Gastrocnemius medialis (tissue), 4 donors: Measurements from ENCODE around the gene HSPA12B. TPM values are rescaled to one million over a fixed set of nuclear protein-coding genes. Genes with fewer than 3 reads are reported as not detected.

ENCODE experiments used
- ATAC-seq, 2 donors: fragments of 150-250 bp; one replicate each; pipeline ENCODE4 v1.9.1; 2016
- DNase-seq, 2 donors: peaks; one replicate each; pipeline ENCODE4 v3.0.0-alpha.2; 2019
- H3K27ac ChIP-seq, 4 donors: fragments of 200-600 bp; sonication (generic); 1 replicate in 1 of 4; 2 replicates in 3 of 4; pipeline ENCODE4 v1.5.1; 2016 to 2018; ENCODE audit warnings: mild to moderate bottlenecking in 2 of 4, moderate library complexity in 1 of 4
- H3K27me3 ChIP-seq, 3 donors: fragments of 200-600 bp; sonication (generic) in 2 of 3; 1 replicate in 1 of 3; 2 replicates in 2 of 3; pipeline versions ENCODE4 v1.5.1 to v1.6.0; 2016 to 2019; ENCODE audit warnings: mild to moderate bottlenecking in 1 of 3, moderate library complexity in 1 of 3
- H3K36me3 ChIP-seq, 2 donors: fragments of 200-600 bp; sonication (generic) in 1 of 2; one replicate each; pipeline ENCODE4 v1.5.1; 2017 to 2018
- H3K4me1 ChIP-seq, 2 donors: fragments of 200-600 bp; sonication (generic) in 1 of 2; one replicate each; pipeline ENCODE4 v1.5.1; 2016 to 2017; ENCODE audit warnings: mild to moderate bottlenecking in 2 of 2
- H3K4me3 ChIP-seq, 4 donors: fragments of 200-600 bp; sonication (generic) in 3 of 4; 1 replicate in 1 of 4; 2 replicates in 3 of 4; pipeline ENCODE4 v1.5.1; 2016 to 2019; ENCODE audit warnings: mild to moderate bottlenecking in 2 of 4
- H3K9me3 ChIP-seq, 3 donors: fragments of 200-600 bp; sonication (generic) in 2 of 3; 1 replicate in 1 of 3; 2 replicates in 2 of 3; pipeline ENCODE4 v1.5.1; 2016 to 2019
- POLR2A ChIP-seq, 2 donors: fragments of 450-650 bp; IDR thresholded peaks; one replicate each; pipeline ENCODE4 v1.6.1; 2017; ENCODE audit warnings: antibody characterized with exemption in 2 of 2, mild to moderate bottlenecking in 2 of 2, moderate library complexity in 2 of 2
- in situ Hi-C, 4 donors: fragments of 200-750 bp; cut with MboI; loops; one replicate each; pipeline versions ENCODE4 v1.15.0 to v1.8.0; 2017; ENCODE audit warnings: low sequenced_read_pairs in 4 of 4
- intact Hi-C: fragments of 100-400 bp; cut with DNase I; formaldehyde crosslinking; loops from one replicate; pipeline ENCODE4 v1.15.1; 2023; ENCODE audit warnings: low total_unique reads
- total RNA-seq, 4 donors: library from RNA; depleted of rRNA; stranded (reverse); fragments of >200 nt; gene quantifications; one replicate each; pipeline versions ENCODE4 v1.1.0 to v1.2.3, GENCODE V29; 2016
- TF ChIP-seq, protein P1 (sequence below), 5 experiments: fragments of 450-650 bp in 3 of 5; fragments of 200-600 bp in 2 of 5; sonication (generic) in 2 of 5; IDR thresholded peaks in 4 of 5; conservative IDR thresholded peaks in 1 of 5; 1 replicate in 4 of 5; 2 replicates in 1 of 5; pipeline ENCODE4 v1.5.1; 2016 to 2019; ENCODE audit warnings: antibody characterized with exemption in 5 of 5, mild to moderate bottlenecking in 3 of 5, moderate library complexity in 3 of 5

Gene HSPA12B
- total RNA-seq, 4 donors from 2014 or later: 3.7 to 8.5 (median 5.8) TPM

DNA sequence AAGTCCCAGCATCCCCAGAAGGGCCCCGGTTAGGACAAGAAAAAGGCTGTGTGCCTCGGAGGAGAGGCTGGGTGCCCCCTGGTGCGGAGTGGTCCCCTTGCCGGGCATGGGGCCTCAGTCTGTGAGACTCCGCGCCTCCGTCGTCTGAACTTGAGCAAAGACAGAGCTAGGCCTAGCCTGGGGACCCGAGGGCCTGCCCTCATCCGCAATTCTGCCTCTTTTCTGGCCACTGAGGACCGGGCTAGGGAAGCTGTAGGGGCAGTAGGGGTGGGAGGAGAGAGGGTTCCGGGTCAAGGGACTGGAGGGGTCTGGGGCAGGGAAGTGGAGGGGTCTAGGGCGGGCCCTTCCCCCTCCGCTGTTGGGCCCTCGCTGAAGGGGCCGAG lies 550 bp upstream of the HSPA12B start:
- intact Hi-C loops (no loop called here), in situ Hi-C loops (no loop called here)
- DNase-seq (no peak), ATAC-seq (no peak)
- no peak for TF ChIP-seq POLR2A (IDR thresholded peaks at IDR 0.05)
- TF ChIP-seq, protein P1, sequence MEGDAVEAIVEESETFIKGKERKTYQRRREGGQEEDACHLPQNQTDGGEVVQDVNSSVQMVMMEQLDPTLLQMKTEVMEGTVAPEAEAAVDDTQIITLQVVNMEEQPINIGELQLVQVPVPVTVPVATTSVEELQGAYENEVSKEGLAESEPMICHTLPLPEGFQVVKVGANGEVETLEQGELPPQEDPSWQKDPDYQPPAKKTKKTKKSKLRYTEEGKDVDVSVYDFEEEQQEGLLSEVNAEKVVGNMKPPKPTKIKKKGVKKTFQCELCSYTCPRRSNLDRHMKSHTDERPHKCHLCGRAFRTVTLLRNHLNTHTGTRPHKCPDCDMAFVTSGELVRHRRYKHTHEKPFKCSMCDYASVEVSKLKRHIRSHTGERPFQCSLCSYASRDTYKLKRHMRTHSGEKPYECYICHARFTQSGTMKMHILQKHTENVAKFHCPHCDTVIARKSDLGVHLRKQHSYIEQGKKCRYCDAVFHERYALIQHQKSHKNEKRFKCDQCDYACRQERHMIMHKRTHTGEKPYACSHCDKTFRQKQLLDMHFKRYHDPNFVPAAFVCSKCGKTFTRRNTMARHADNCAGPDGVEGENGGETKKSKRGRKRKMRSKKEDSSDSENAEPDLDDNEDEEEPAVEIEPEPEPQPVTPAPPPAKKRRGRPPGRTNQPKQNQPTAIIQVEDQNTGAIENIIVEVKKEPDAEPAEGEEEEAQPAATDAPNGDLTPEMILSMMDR (IDR thresholded peaks at IDR 0.05 in 4 of 5, conservative IDR thresholded peaks at IDR 0.05 in 1 of 5): no peak
- Histone ChIP-seq H3K27me3 (peaks cover 0 to 7% (median 5%) of the 10 kb centered on the region in 3 donors), H3K4me1 (peaks cover 0 to 7% of the 10 kb centered on the region in 2 donors), H3K27ac (peak overlapping the region; percentile 53 to 68 (median 62)), H3K4me3 (no peak overlapping the region), H3K9me3 (no peaks in the 10 kb centered on the region), H3K36me3 (no peaks in the 10 kb centered on the region)

DNA sequence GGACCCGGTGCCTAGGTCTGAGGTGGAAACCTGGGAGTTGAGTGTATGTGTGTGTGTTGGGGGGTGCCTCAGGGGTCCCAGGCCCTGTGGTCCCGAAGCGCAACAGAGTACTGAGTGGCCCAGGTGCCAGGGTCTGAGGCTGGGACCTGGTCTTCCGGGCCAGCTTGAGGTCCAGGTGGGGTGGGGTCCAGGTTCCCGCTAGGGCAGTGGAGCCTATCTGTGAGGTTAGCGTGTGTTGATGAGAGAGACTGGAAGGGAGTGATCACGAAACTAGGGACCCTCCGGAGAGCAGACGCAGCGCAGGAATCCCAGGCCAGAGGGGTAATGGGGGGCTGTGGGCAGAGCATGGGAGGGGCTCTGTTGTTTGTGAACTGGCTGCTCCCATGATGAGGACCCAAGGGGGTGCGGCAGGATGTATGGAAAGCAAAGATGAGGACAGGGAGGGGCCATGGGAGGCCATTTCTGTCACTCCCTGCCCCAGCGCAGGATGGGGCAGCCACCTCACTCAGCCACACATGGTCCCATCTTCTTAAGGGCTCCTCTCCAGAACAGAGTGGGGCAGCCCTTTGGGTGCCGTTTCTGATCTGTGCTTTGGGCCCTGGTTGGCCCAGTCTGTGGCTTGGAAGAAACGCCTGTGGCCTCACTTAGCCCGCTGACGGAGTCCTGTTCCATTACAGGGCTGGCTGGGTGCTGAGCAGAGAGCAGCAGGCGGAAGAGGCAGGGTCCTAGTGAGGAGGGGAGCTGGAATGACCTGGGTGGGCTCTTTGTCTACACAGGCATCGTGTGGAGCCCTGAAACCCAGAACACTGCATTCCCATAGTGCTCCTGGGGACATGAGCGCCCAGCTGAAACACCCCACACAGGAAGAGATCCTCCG lies 872 bp downstream of the HSPA12B start:
- peak overlapping the region; percentile 42 to 72 (median 62) for H3K27ac ChIP-seq
- intact Hi-C loops: no loop called here
- TF ChIP-seq, protein P1 (IDR thresholded peaks at IDR 0.05 in 4 of 5, conservative IDR thresholded peaks at IDR 0.05 in 1 of 5): no peak
- TF ChIP-seq POLR2A (IDR thresholded peaks at IDR 0.05): no peak
- H3K4me1 ChIP-seq: no peaks in the 10 kb centered on the region
- peaks cover 0 to 5% (median 4%) of the 10 kb centered on the region in 3 donors for H3K27me3 ChIP-seq
- DNase-seq (no peak), ATAC-seq (no peak)
- H3K4me3 ChIP-seq: peak overlapping the region; percentile 42 to 58 (median 52)
- no peaks in the 10 kb centered on the region for H3K36me3 ChIP-seq
- H3K9me3 ChIP-seq: no peaks in the 10 kb centered on the region
- in situ Hi-C loops: no loop called here

DNA sequence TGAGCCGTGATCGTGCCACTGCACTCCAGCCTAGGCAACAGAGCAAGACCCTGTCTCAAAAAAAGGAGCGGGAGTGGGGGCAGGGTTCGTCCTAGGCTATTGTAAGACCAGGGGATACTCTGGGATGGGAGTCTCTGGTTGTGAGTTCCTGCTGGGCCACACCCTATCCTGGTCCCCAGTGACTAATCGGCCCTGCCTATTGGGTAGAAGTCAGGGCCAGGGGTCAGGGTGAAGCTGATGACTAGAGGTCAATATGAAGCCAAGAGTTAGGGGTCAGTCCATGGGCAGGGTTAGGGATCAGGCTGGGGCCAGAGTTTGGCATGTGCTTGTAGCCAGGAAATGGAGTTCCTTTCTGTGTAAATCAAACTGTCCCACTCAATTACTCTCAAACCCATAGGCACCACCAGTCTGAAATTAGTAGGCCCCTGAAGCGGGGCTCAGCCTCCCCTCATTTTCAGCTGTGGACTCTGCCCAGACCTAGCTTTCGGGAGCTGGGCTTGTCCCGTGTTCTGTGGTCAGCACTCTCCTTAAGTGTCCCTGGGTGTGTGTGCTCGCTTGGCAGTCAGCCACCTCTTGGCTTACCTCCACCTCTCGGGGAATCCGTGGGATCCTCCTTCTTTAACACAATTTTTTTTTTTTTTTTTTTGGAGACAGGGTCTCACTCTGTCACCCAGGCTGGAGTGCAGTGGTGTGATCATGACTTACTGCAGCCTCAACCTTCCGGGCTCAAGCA lies 1.8 kb downstream of the HSPA12B start:
- Histone ChIP-seq H3K9me3 (no peaks in the 10 kb centered on the region), H3K27me3 (peaks cover 0 to 5% (median 4%) of the 10 kb centered on the region in 3 donors), H3K4me3 (peak overlapping the region in 3 of 4 donors; percentile 51 to 58 (median 52)), H3K27ac (peak overlapping the region in 3 of 4 donors; percentile 56 to 72 (median 69)), H3K4me1 (no peaks in the 10 kb centered on the region), H3K36me3 (no peaks in the 10 kb centered on the region)
- intact Hi-C loops (no loop called here), in situ Hi-C loops (no loop called here)
- TF ChIP-seq, protein P1 (IDR thresholded peaks at IDR 0.05 in 4 of 5, conservative IDR thresholded peaks at IDR 0.05 in 1 of 5): no peak
- DNase-seq (no peak), ATAC-seq (no peak)

DNA sequence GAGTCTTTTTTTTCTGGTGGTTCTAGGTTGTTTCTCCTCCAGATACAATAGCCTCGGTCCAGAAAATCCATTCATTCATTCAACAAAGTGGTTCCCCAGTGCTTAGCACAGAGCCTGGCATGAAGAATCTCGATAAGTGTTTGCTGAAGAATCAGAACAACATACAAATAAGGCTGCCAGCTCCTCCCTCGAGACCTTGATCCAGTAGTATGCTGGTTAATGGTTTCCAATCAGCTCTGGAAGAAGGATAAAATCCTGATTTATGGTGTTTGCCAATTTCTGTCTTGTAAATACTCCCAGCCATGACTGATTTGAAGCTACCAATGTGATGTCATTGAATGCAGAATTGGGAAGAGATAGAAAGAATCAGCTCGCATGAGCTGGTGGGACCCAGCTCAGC lies 3.3 kb downstream of the HSPA12B start:
- TF ChIP-seq, protein P1 (IDR thresholded peaks at IDR 0.05 in 4 of 5, conservative IDR thresholded peaks at IDR 0.05 in 1 of 5): no peak
- TF ChIP-seq POLR2A (IDR thresholded peaks at IDR 0.05): no peak
- H3K4me1 ChIP-seq: no peaks in the 10 kb centered on the region
- no peaks in the 10 kb centered on the region for H3K9me3 ChIP-seq
- H3K4me3 ChIP-seq: no peak overlapping the region
- no peak overlapping the region for H3K27ac ChIP-seq
- no peak for DNase-seq
- H3K36me3 ChIP-seq: no peaks in the 10 kb centered on the region
- H3K27me3 ChIP-seq: peaks cover 0 to 5% (median 4%) of the 10 kb centered on the region in 3 donors
- ATAC-seq: no peak
- in situ Hi-C loops (no loop called here), intact Hi-C loops (no loop called here)
